HG02885 (cell line): Measurements from ENCODE around the gene HLA-DMB.

Experiments used
- ATAC-seq: cut with Tn5 transposase; IDR thresholded peaks from one replicate; pipeline ENCODE4 v1.9.1; 2021; ENCODE audit warnings: mild to moderate bottlenecking; ENCODE audit not compliant: unreplicated experiment, poor library complexity

Gene HLA-DMB

GRCh38 chr6:32931211-32931610 is 9.6 kb downstream of the HLA-DMB start:
- no peak for ATAC-seq

GRCh38 chr6:32922083-32922482 is 18.7 kb downstream of the HLA-DMB start:
- no peak for ATAC-seq

GRCh38 chr6:32920715-32921114 is 20.1 kb downstream of the HLA-DMB start:
- ATAC-seq = no peak

GRCh38 chr6:32912951-32913350 is 27.9 kb downstream of the HLA-DMB start:
- ATAC-seq = no peak

GRCh38 chr6:32908897-32909296 is 31.9 kb downstream of the HLA-DMB start:
- ATAC-seq = no peak

- ATAC-seq = no peak
Measured at GRCh38 chr6:32906539-32906938, 34.3 kb downstream of the HLA-DMB start.

GRCh38 chr6:32905078-32905477 is 35.8 kb downstream of the HLA-DMB start:
- no peak for ATAC-seq

- ATAC-seq = no peak
Measured at GRCh38 chr6:32903952-32904351, 36.9 kb downstream of the HLA-DMB start.

- peak; percentile 13 for ATAC-seq
Measured at GRCh38 chr6:32895006-32895345, 45.9 kb downstream of the HLA-DMB start.

- ATAC-seq = peak; percentile 96
Measured at GRCh38 chr6:32894085-32895005, 46.5 kb downstream of the HLA-DMB start.

- no peak for ATAC-seq
Measured at GRCh38 chr6:32890831-32891230, 50.0 kb downstream of the HLA-DMB start.

GRCh38 chr6:32889533-32889932 is 51.3 kb downstream of the HLA-DMB start:
- ATAC-seq = no peak

- no peak for ATAC-seq
Measured at GRCh38 chr6:32888576-32888975, 52.3 kb downstream of the HLA-DMB start.

GRCh38 chr6:32887616-32888015 is 53.2 kb downstream of the HLA-DMB start:
- ATAC-seq = no peak

- ATAC-seq = no peak
Measured at GRCh38 chr6:32886681-32887383, 54.0 kb downstream of the HLA-DMB start.

GRCh38 chr6:32885698-32886286 is 55.0 kb downstream of the HLA-DMB start:
- no peak for ATAC-seq
